ENCODE results near the gene HRH2.

The HRH2 gene

GRCh38 chr5:175712313-175712680, 54.4 kb downstream of the HRH2 start:
- Histone ChIP-seq H3K27me3 (ENCODE audit: insufficient read depth, poor library complexity, severe bottlenecking) (no peaks in the 10 kb centered on the region), H3K4me3 (replicated peaks; ENCODE audit: insufficient read depth, low read length) (no peak overlapping the region), H3K27ac (replicated peaks) (no peak overlapping the region)
- TF ChIP-seq REST (IDR thresholded peaks at IDR 0.05; ENCODE audit: insufficient replicate concordance, low read depth), result no peak
- TF ChIP-seq POLR2AphosphoS5 (IDR thresholded peaks at IDR 0.05; ENCODE audit: low read depth), result no peak
- no peak for TF ChIP-seq SPI1 (IDR thresholded peaks at IDR 0.05; ENCODE audit: borderline replicate concordance, low read depth)
- no peak for TF ChIP-seq CTCF (IDR thresholded peaks at IDR 0.05; ENCODE audit: insufficient read depth, low read length)
- no peak for TF ChIP-seq GABPA (IDR thresholded peaks at IDR 0.05; ENCODE audit: low read depth)
- DNase-seq (ENCODE audit: low read depth in 1 of 2, low spot score in 1 of 2), result no peak

- TF ChIP-seq GABPA (IDR thresholded peaks at IDR 0.05; ENCODE audit: low read depth), result no peak
- TF ChIP-seq POLR2AphosphoS5 (IDR thresholded peaks at IDR 0.05; ENCODE audit: low read depth), result no peak
- no peak for TF ChIP-seq REST (IDR thresholded peaks at IDR 0.05; ENCODE audit: insufficient replicate concordance, low read depth)
- TF ChIP-seq SPI1 (IDR thresholded peaks at IDR 0.05; ENCODE audit: borderline replicate concordance, low read depth), result no peak
- TF ChIP-seq CTCF (IDR thresholded peaks at IDR 0.05; ENCODE audit: insufficient read depth, low read length), result no peak
- DNase-seq (ENCODE audit: low read depth in 1 of 2, low spot score in 1 of 2), result no peak
- Histone ChIP-seq H3K27ac (replicated peaks) (no peak overlapping the region), H3K4me3 (replicated peaks; ENCODE audit: insufficient read depth, low read length) (no peak overlapping the region), H3K27me3 (ENCODE audit: insufficient read depth, poor library complexity, severe bottlenecking) (no peaks in the 10 kb centered on the region)
Measured at GRCh38 chr5:175712681-175713085, 54.8 kb downstream of the HRH2 start.

- DNase-seq (ENCODE audit: low read depth in 1 of 2, low spot score in 1 of 2), result no peak
- Histone ChIP-seq H3K27ac (replicated peaks) (no peak overlapping the region), H3K27me3 (ENCODE audit: insufficient read depth, poor library complexity, severe bottlenecking) (no peaks in the 10 kb centered on the region), H3K4me3 (replicated peaks; ENCODE audit: insufficient read depth, low read length) (no peak overlapping the region)
- no peak for TF ChIP-seq SPI1 (IDR thresholded peaks at IDR 0.05; ENCODE audit: borderline replicate concordance, low read depth)
Measured at GRCh38 chr5:175713930-175714329, 56.1 kb downstream of the HRH2 start.

- Histone ChIP-seq H3K27me3 (ENCODE audit: insufficient read depth, poor library complexity, severe bottlenecking) (no peaks in the 10 kb centered on the region), H3K27ac (replicated peaks) (no peak overlapping the region), H3K4me3 (replicated peaks; ENCODE audit: insufficient read depth, low read length) (no peak overlapping the region)
- TF ChIP-seq CTCF (IDR thresholded peaks at IDR 0.05; ENCODE audit: insufficient read depth, low read length) (no peak), SPI1 (IDR thresholded peaks at IDR 0.05; ENCODE audit: borderline replicate concordance, low read depth) (no peak), REST (IDR thresholded peaks at IDR 0.05; ENCODE audit: insufficient replicate concordance, low read depth) (no peak), GABPA (IDR thresholded peaks at IDR 0.05; ENCODE audit: low read depth) (no peak)
- no peak for DNase-seq (ENCODE audit: low read depth in 1 of 2, low spot score in 1 of 2)
Measured at GRCh38 chr5:175714479-175715085, 56.7 kb downstream of the HRH2 start.

Data from HL-60 (cell line).